ENCODE results near the gene FERMT1.
"Not testable (repeated sequence)": the region's sequence is repeated elsewhere in the genome, so short reads cannot be mapped to it uniquely, and the experiment has no call there.

FERMT1 gene

DNA sequence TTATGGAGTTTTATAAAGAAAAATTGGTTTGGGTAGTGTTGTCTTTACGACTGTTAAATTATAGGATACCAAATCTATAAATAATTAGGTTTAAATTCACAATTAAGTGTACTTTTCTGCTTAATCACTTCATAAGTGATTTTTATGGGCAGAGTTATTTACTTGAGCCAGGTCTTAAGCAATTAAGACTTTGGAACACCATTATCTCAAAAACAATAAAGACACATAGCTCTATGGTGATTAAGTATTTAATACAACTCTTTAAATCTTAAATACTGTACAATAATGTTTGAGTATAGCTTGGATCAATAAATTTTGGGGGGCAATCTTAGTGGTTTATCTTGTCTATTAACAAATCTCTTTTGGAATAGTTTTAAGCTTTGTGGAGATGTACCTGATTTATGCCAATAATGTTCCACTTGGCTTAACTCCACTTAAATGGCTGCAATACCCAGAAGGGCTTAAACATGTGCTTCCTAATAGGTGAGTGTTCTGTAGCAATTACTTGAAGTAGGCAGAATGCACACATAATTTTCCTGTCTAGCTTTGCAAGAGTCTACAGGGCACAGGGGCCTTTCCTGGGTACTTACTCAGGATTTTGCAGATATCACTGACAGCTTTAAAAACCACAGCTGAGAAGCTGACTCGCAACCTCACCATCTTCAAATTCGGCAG is 7.5 kb downstream of the FERMT1 start:
- no peak for DNase-seq

- DNase-seq: no peak
These were observed 8.1 kb downstream of the FERMT1 start for GRCh38 chr20:6114696-6115095.

DNA sequence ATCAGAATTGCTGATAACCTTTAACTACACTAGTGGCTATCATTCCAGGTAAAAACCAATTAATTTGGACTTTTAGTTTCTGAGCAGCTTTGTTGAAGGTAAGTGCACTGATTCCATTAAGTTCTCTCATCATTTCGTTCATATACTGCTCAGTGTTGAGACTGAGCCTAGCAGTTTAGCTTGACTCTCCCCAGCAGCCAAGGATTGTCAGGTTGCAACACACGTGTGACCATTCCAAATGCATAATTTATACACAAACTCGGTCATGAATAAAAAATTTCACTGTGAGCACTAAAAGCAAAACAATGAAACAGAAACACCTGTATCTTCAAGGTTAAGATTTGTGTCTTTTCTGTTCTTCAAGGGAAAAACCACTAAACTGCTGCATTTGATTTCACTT is 8.9 kb downstream of the FERMT1 start:
- DNase-seq: no peak

- DNase-seq: not testable (repeated sequence)
These were observed 9.9 kb downstream of the FERMT1 start for GRCh38 chr20:6112965-6113364.

- DNase-seq: no peak
These were observed 14.5 kb downstream of the FERMT1 start for GRCh38 chr20:6108330-6108729.

DNA sequence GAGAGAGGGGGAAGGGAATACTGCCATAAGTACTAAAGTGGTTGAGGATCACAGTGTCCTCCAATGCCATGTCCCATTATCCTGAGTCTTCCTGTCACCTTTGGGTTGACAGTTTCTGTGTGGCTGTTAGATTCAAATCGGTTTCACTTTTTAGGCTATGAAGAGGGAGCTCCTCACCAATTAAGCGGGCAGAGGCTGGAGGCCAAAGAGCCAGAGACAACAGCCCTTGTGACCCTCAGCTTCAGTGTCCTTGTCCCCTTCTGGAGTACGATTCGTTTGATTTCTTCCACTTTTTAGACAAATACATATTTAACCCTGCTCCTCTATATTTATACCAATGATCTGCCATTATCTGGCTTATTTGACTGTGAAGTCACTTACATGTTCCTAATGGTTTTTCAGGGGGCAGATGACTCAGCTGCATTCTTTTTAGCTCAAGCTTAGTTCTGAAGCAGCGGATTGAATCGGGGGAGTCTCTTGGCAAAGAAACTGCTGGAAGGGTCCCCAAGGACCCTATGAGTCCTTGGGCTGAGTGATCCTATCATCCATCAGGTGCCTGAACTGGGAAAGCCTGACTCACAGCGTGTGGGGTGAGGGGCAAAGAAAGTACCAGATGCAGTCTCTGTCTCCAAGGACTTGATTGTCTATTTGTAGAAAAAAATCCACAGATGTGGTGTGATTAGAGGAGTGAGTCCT is 18.2 kb downstream of the FERMT1 start:
- no peak for DNase-seq

DNA sequence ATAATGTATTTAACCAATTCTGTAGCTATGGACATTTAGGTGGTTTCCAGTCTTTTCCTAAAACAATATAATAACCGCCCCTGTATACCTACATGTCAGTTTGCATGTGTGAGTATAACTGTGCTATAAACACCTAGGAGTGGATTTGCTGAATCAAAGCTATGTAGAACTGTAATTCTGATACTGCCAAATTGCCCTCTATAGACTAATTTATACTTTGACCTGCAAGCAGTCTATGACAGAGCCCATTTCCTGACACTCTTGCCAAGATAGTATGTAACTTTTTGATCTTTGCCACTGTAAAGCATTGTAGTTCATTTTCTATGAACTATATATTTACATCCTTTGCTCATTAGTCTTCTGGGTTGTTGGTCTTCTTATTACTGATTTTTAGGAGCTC is 19.5 kb downstream of the FERMT1 start:
- DNase-seq: no peak

- no peak for DNase-seq
These were observed 21.5 kb downstream of the FERMT1 start for GRCh38 chr20:6101346-6101745.

DNA sequence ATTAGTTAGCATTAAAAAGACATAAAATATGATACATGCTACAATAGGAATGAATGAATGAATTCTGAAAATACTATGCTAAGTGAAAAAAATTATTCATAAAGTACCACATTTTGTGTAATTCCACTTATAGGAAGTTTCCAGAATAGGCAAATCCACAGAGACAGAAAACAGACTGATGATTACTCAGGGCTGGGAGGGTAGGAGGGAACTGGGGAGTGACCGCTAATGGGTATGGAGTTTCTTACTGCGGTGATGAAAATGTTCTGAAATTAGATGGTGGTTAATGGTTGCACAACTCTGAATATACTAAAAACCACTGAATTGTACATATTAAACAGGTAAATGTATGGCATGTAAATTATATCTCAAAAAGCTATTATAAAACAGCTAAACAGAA is 22.6 kb downstream of the FERMT1 start:
- DNase-seq: no peak

DNA sequence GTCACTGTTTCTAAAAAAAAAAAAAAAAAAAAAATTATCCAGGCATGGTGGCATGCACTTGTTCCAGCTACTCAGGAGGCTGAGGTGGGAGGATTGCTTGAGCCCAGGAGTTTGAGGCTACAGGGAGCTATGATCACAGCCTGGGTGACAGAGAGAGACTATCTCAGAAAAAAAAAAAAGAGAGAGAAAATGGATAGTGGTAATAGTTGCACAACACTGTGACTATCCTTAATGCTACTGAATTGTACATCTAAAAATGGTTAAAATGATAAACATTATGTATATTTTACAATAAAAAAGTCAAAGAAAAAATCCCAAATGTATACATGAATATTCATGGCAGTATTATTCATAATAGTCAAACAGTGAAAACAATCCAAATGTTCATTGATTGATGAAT is 23.0 kb downstream of the FERMT1 start:
- no peak for DNase-seq

DNA sequence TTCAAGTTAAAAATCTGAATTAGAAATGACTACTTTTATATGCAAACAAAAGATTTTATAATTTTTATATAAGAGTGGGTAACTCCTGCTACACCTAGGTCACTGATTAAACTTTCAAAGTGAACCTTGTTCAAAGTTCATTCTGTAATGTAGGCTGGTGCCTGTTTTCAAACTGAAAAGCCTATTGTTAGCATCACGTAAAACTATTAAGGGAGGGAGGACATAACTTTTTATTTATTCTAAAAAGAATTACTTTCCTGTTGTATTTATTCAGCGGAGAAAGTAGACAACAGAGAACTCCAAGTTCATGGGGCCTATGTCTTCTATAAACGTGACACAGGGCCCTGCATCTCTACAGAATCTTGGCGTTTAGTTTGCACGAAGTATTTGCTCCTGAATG is 27.4 kb downstream of the FERMT1 start:
- no peak for DNase-seq

DNA sequence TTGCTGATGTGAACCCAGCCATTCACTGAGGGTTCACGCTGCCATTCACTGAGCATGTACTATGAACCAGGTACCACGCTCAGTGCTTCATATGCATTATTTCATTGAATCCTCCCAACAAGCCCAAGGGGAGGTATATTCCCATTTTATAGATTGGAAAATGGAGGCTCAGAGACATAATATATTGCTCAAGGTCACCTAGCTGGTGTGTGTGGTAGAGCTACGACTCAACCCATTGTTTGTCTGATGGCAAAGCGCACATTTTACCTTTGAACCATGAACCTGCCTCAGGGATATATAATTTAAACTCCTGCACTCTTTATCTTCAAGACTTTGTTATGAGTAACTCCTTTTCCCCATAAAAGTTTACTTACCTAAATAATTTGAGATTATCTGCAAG is 28.3 kb downstream of the FERMT1 start:
- no peak for DNase-seq

GRCh38 chr20:6094063-6094462 is 28.8 kb downstream of the FERMT1 start:
- no peak for DNase-seq

DNA sequence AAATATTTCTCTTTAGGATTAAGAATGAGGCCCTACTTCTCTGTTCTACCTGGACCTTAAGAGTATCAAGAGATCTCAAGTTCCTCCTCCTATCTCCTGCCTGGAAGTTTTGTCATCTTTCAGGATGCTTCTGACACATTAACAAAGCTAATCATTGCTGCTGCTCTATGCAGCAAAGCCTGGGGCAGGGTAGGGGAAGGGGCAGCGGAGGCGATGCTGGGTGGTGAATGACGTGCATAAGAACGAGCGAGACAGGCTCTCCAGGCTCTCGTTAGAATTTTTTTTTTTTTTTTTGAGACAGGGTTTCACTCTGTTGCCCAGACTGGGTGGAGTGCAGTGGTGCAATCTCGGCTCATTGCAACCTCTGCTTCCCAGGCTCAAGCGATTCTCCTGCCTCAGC is 31.2 kb downstream of the FERMT1 start:
- DNase-seq: no peak

- DNase-seq: no peak
These were observed 36.0 kb downstream of the FERMT1 start for GRCh38 chr20:6086868-6087267.

DNA sequence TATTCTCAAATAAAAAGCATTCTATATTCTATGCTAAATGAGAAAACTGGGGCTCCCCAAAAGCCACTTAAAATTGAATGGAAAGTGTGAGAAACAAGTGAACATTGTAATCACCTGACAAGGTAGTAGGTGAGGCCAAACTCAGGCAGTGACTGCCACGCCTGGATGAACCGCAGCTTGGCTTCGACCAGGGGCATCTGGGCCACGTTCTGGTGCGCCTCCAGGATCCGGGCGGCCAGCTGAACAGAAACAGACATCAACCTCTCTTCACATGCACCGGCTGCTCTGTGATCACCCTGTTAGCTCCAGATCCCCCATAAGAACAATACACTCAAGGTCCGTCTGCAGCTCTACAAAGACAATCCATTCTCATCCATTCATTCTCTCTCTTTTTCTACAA is 38.9 kb downstream of the FERMT1 start:
- no peak for DNase-seq

- DNase-seq: no peak
These were observed 41.6 kb downstream of the FERMT1 start for GRCh38 chr20:6081236-6081635.

DNA sequence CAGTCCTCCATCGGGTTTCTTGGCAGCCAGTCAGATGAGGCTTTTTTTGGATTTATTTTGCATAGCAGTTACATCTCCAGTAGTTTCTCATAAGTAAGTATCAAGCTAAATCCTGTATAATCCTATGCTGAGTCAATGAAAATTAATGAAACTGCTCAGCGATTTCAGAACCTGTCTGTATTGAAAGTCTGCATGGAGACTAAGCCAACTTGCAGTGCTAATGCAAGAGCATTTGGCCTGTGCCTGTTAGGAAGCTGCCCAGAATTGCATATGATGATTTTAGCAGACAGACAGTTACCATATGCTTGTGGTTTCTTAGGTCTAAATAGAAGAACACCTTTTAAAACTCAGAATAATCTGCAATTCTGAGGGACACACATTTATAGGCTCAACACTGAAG is 43.8 kb downstream of the FERMT1 start:
- no peak for DNase-seq

- no peak for DNase-seq
These were observed 47.2 kb downstream of the FERMT1 start for GRCh38 chr20:6075428-6076219.

DNA sequence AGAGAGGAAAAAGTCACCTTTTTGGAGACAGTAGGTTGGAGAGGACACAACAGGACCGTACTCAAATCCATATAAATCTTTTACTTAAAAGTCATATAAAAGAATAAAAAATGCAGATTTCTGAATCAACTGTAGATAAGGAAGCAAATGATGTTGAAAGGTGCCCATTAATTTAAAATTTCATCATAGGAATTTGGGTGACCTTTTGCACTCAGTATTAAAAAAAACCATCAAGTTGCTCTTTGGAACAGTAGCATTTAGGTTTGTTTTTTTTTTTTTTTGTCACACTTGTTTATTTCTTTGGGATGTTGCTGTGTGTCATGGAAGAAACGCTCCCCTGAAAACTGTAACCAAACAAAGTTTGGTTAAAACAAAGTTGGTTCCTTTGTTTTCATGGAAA is 48.0 kb downstream of the FERMT1 start:
- DNase-seq: no peak

- no peak for DNase-seq
These were observed 48.7 kb downstream of the FERMT1 start for GRCh38 chr20:6074145-6074561.

DNA sequence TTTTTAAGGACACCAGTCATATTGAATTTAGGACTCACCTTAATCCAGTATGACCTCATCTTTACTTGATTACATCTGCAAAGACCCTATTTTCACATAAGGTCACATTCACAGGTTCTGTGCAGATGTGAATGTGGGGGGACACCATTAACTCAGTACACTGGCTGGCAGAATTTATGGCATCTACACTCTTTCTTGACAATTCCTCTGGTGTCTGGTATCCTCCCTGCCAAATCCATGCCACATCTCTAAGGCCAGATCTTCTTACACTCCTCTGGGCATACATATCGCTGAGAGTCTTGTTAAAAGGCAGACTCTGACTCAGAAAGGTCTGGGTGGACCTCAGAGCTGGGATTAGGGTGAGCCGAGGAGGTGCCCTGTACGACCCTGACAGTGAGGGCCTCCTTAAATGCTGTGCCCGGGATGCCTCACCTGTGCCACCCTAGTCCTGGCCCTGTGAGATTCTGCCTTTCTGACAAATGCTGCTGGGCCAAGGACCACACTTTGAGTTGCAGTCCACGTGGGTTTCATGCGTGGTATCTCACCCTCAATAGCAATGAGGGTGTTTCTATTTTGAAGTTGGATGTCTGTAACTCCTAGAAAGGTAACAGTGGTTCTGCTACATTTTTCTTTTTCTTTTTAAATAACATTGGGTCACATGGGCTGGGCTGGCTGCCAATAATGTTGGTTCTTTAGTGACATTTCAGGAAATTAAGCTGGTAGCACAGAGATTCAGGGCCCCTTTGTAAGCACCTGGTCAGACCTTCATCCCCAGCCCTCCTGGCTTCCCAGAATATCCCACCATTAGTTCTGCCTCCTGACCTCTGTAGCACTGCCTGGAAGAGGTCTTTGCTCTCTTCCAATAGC is 51.8 kb downstream of the FERMT1 start:
- no peak for DNase-seq

DNA sequence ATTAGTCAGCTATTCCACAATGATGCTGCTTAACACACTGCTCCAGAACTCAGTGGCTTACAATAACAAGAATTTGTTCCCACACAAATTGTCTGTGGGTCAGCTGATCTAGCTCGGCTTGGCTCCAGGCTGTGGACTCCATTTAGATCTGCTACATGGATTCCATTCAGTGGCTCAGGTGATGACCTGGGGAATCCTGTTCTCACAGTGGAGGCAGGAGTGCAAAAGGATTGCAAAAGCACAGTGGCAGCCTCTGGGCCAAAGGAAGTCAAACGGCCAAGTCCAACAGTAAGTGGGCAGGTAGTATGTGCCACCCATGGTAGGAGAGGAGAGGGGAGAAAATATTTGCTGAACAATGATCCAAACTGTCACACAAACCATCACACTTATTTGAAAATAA is 53.2 kb downstream of the FERMT1 start:
- DNase-seq: no peak

All from stimulated activated CD4-positive, alpha-beta T cell treated with anti-CD3 and anti-CD28 coated beads, Interleukin-15, amount 100 ng/mL, for 24 hours (primary cell).